Aorta (tissue), 5 donors: ENCODE measurements around the gene WDR20. TPM values are rescaled to one million over a fixed set of nuclear protein-coding genes. Genes with fewer than 3 reads are reported as not detected.

Source experiments
- ATAC-seq: fragments of 200-7000 bp; cut with Tn5 transposase; one replicate; pipeline ENCODE4 v1.9.1; 2022; ENCODE audit warnings: moderate library complexity; ENCODE audit not compliant: low FRiP score
- DNase-seq, 2 donors: peaks; one replicate each; pipeline ENCODE4 v3.0.0-alpha.2; 2020
- H3K27ac ChIP-seq, 2 donors: one replicate each; pipeline ENCODE4 v1.5.1; 2013; ENCODE audit warnings: low read length in 2 of 2, mild to moderate bottlenecking in 2 of 2, moderate library complexity in 2 of 2, control low read depth in 1 of 2, inconsistent platforms in 1 of 2, low read depth in 1 of 2
- H3K27me3 ChIP-seq, 2 donors: one replicate each; pipeline ENCODE4 v1.6.1; 2013; ENCODE audit warnings: control low read depth in 1 of 2, low read length in 1 of 2, mild to moderate bottlenecking in 1 of 2, moderate library complexity in 1 of 2; ENCODE audit not compliant: insufficient read depth in 2 of 2, control insufficient read depth in 1 of 2
- H3K36me3 ChIP-seq, 2 donors: one replicate each; pipeline ENCODE4 v1.6.1; 2013; ENCODE audit warnings: control low read depth in 1 of 2, low read length in 1 of 2, mild to moderate bottlenecking in 1 of 2; ENCODE audit not compliant: insufficient read depth in 2 of 2, control insufficient read depth in 1 of 2
- H3K4me1 ChIP-seq, 2 donors: one replicate each; pipeline ENCODE4 v1.6.1; 2013; ENCODE audit warnings: low read length in 2 of 2, control low read depth in 1 of 2, mild to moderate bottlenecking in 1 of 2, moderate library complexity in 1 of 2; ENCODE audit not compliant: insufficient read depth in 2 of 2, control insufficient read depth in 1 of 2
- H3K4me3 ChIP-seq, 2 donors: one replicate each; pipeline ENCODE4 v1.5.1; 2013; ENCODE audit warnings: low read length in 2 of 2, control low read depth in 1 of 2, mild to moderate bottlenecking in 1 of 2
- H3K9me3 ChIP-seq: one replicate; pipeline ENCODE4 v1.6.1; 2013; ENCODE audit warnings: mild to moderate bottlenecking, low read length; ENCODE audit not compliant: control insufficient read depth
- WGBS, 2 donors: extraction: QIAGEN DNeasy Blood & Tissue Kit; methylation state at CpG; one replicate each; pipeline ENCODE4 v1.1.7; 2013; 5-methylcytosine and 5-hydroxymethylcytosine counted together
- intact Hi-C, 2 donors: fragments of 100-400 bp; cut with DNase I; formaldehyde crosslinking; loops; one replicate each; pipeline versions ENCODE4 v1.14.2 to v1.15.0; 2022
- long read RNA-seq, 2 donors: library from polyadenylated mRNA; unstranded; transcript quantifications; one replicate each; pipeline ENCODE4 v2.0.0, GENCODE V29; 2020 to 2021
- polyA plus RNA-seq, 2 donors: library from polyadenylated mRNA; stranded (reverse); fragments of 200-250 nt; gene quantifications; one replicate each; pipeline ENCODE4 v1.2.3, GENCODE V29; 2013
- total RNA-seq, 2 donors: library from RNA; stranded (reverse); fragmentation: NEBNext Ultra II Directional; extraction: Animal tissue kit (Norgen Biotek cat#: 25700); gene quantifications; one replicate each; pipeline ENCODE4 v1.2.1, GENCODE V29; 2021
- donor health status: healthy with polysubstance abuse.
- donor health status: Bipolar disorder and iron deficiency.
- donor health status: DM: no; HTN: no; CAD: no.
- donor health status: DM: no; HTN: no; CAD: no.
- donor health status: DM: yes; HTN: yes; CAD: no.

The WDR20 gene
- 10 to 100 TPM; 27.5 to 35.0 TPM for total RNA-seq
- polyA plus RNA-seq, result 10 to 100 TPM in 1 of 2 donors, 1 to 10 TPM in 1; 6.6 to 15.1 TPM
- long read RNA-seq, donor 1, transcript WDR20-204 (3 exons, 2,391 nt), result major isoform, 10 of 33 reads
- long read RNA-seq, donor 1, partial matches to known transcripts, result 3 of 33 reads
- long read RNA-seq, donor 1, other reads (novel, unspliced or antisense), result 15 of 33 reads
- long read RNA-seq, donor 2, partial matches to known transcripts, result 3 of 23 reads
- long read RNA-seq, donor 2, other reads (novel, unspliced or antisense), result 14 of 23 reads

GRCh38 chr14:102139286-102140026 lies at the start of gene WDR20:
WDR20 (plus strand) TSS chr14:102139897; CDS start chr14:102139924, 27 bp downstream.
- WGBS, 2 donors, result 0 to 1% methylated on average over 58 to 64 of the region's 64 CpGs
- DNase-seq, result peak; percentile 98 to 99
- peak; percentile 100 for ATAC-seq
- Histone ChIP-seq H3K36me3 (no peaks in the 10 kb centered on the region), H3K4me1 (no peaks in the 10 kb centered on the region), H3K27me3 (no peaks in the 10 kb centered on the region), H3K9me3 (no peaks in the 10 kb centered on the region), H3K27ac (peak within 1 kb of the TSS in 1 of 2 donors; percentile 22), H3K4me3 (peak within 1 kb of the TSS; percentile 67 to 79)
- intact Hi-C loops, result loop anchor here in 1 of 2 donors (5.0 kb wide), 1 partner anchor 178 kb away; the partner anchor contains the start of gene ZNF839

- ATAC-seq (no peak), DNase-seq (no peak)
- Histone ChIP-seq H3K4me3 (no peak overlapping the region), H3K27ac (no peak overlapping the region), H3K36me3 (no peaks in the 10 kb centered on the region), H3K4me1 (no peaks in the 10 kb centered on the region), H3K27me3 (peaks cover 0 to 2% of the 10 kb centered on the region in 2 donors), H3K9me3 (no peaks in the 10 kb centered on the region)
- 82 to 90% methylated on average over 3 of the region's 3 CpGs for WGBS, 2 donors
- intact Hi-C loops, result loop anchor here in 1 of 2 donors (10.0 kb wide), 1 partner anchor 386 kb away; no protein-coding TSS in a partner anchor
Measured at GRCh38 chr14:102090713-102091112, 49.0 kb upstream of the WDR20 start.

- no peaks in the 10 kb centered on the region for H3K36me3 ChIP-seq
- ATAC-seq (no peak), DNase-seq (no peak)
- WGBS, 2 donors, result 91 to 93% methylated on average over 10 of the region's 10 CpGs
- no peaks in the 10 kb centered on the region for H3K27me3 ChIP-seq
- no peak overlapping the region for H3K27ac ChIP-seq
- no peak overlapping the region for H3K4me3 ChIP-seq
- intact Hi-C loops, result loop anchor here in 1 of 2 donors (10.0 kb wide), 1 partner anchor 388 kb away; no protein-coding TSS in a partner anchor
- no peaks in the 10 kb centered on the region for H3K4me1 ChIP-seq
- H3K9me3 ChIP-seq, result no peaks in the 10 kb centered on the region
Measured at GRCh38 chr14:102092806-102093205, 46.9 kb upstream of the WDR20 start.

- H3K4me1 ChIP-seq, result no peaks in the 10 kb centered on the region
- H3K36me3 ChIP-seq, result no peaks in the 10 kb centered on the region
- H3K27me3 ChIP-seq, result no peaks in the 10 kb centered on the region
- H3K9me3 ChIP-seq, result no peaks in the 10 kb centered on the region
- peak in 1 of 2 donors; percentile 57 for DNase-seq
- intact Hi-C loops, result loop anchor here in 1 of 2 donors (10.0 kb wide), 1 partner anchor 389 kb away; no protein-coding TSS in a partner anchor
- H3K27ac ChIP-seq, result no peak overlapping the region
- no peak for ATAC-seq
- H3K4me3 ChIP-seq, result no peak overlapping the region
- 43 to 57% methylated on average over 7 of the region's 7 CpGs for WGBS, 2 donors
Measured at GRCh38 chr14:102094101-102094500, 45.6 kb upstream of the WDR20 start.

DNA sequence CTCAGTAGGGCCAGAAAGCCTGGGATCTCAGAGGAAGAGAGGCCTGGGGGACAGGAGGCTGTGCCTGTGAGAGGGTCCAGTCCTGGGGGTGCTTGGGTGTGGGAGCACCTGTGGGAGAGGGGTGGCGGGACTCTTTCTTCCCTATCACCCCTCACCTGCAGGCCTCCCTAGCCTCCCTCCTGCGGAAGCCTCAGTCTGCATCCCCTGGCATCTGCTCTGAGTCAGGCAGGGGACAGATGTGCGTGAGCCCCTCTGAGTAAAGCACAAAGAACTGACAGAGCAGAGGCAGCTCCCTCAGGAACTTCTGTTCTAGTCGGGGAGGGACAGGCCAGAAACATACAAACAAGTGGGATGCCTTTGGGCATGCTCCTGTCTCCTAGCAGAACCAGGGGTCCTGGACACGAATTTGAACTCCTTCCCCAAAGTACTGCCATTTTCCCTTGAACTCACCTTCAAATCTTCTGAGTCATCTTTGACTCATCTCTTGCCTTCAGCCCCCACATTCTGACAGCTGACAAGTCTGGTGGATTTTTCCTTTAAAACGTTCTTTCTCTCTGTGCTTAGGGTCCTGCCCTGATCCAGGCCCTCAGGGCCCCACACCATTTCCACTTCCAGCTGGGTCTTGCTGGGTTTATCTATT lies 44.3 kb upstream of the WDR20 start:
- Histone ChIP-seq H3K4me1 (no peaks in the 10 kb centered on the region), H3K36me3 (no peaks in the 10 kb centered on the region), H3K4me3 (no peak overlapping the region), H3K27me3 (no peaks in the 10 kb centered on the region), H3K9me3 (no peaks in the 10 kb centered on the region), H3K27ac (no peak overlapping the region)
- no peak for DNase-seq
- intact Hi-C loops, result loop anchor here (5.0 to 10.0 kb wide), 2 partner anchors 48 to 391 kb away; no protein-coding TSS in a partner anchor
- no peak for ATAC-seq
- 85 to 88% methylated on average over 6 of the region's 6 CpGs for WGBS, 2 donors

DNA sequence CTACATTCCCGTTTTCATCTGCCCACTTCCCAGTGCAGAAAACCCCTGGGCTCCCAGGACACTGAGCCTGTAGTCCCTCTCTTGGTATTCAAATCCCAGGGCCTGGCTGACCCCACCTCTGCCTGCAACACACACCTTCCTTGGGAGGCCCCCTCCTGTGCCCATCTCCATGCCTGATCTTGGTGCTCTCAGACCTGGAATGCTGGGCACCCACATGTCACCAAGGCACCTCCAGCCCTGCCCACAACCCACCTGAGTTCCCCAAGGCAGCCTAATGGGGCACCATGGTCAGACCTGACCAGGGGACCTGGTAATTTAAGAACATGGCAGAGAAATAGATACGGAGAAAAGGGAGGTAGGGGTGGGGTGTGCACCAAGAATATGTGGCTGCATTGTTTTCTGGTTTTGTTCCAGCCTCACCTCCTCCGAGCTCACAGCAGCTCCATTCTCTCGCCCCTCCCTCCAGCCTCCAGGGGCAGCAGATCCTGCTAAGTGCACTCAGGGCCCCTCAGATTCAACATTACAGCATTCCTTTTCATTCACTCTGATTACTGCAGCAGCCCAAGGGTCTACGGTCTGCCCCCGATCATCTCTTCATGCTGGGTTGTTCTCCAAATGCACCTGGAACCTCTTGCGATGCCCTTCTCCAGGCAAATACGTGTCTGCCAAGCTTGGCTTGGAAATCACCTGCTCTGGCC lies 43.7 kb upstream of the WDR20 start:
- H3K4me1 ChIP-seq, result no peaks in the 10 kb centered on the region
- no peak overlapping the region for H3K4me3 ChIP-seq
- H3K36me3 ChIP-seq, result no peaks in the 10 kb centered on the region
- no peaks in the 10 kb centered on the region for H3K9me3 ChIP-seq
- H3K27me3 ChIP-seq, result no peaks in the 10 kb centered on the region
- intact Hi-C loops, result loop anchor here (1.0 to 10.0 kb wide), 3 partner anchors 33 to 391 kb away; no protein-coding TSS in a partner anchor
- 29 to 32% methylated on average over 8 of the region's 8 CpGs for WGBS, 2 donors
- ATAC-seq (no peak), DNase-seq (no peak)
- no peak overlapping the region for H3K27ac ChIP-seq

- ATAC-seq, result peak; percentile 86
- H3K27me3 ChIP-seq, result no peaks in the 10 kb centered on the region
- H3K4me3 ChIP-seq, result no peak overlapping the region
- H3K36me3 ChIP-seq, result no peaks in the 10 kb centered on the region
- H3K27ac ChIP-seq, result no peak overlapping the region
- 30 to 32% methylated on average over 12 of the region's 12 CpGs for WGBS, 2 donors
- DNase-seq, result peak; percentile 90 to 95
- H3K4me1 ChIP-seq, result no peaks in the 10 kb centered on the region
- H3K9me3 ChIP-seq, result no peaks in the 10 kb centered on the region
- intact Hi-C loops, result loop anchor here (1.0 to 10.0 kb wide), 3 partner anchors 33 to 392 kb away; no protein-coding TSS in a partner anchor
Measured at GRCh38 chr14:102096569-102097188, 43.0 kb upstream of the WDR20 start.
